K562 (cell line): ENCODE data around the gene TICAM1.

Experiments used
- CBFB ChIP-seq: sonication (generic); formaldehyde crosslinking; IDR thresholded peaks from 2 replicates; pipeline ENCODE4 v1.4.0; 2020; ENCODE audit warnings: mild to moderate bottlenecking, missing genetic modification reagents
- CCAR2 ChIP-seq: fragments of 200-400 bp; formaldehyde crosslinking; IDR thresholded peaks from 2 replicates; pipeline ENCODE4 v1.6.1; 2017; ENCODE audit warnings: mild to moderate bottlenecking, low read depth, low read length
- L3MBTL2 ChIP-seq: fragments of 450-650 bp; IDR thresholded peaks from 2 replicates; pipeline ENCODE4 v1.6.1; 2016; ENCODE audit warnings: mild to moderate bottlenecking, moderate library complexity
- POLR2AphosphoS2 ChIP-seq: IDR thresholded peaks from 2 replicates; pipeline ENCODE4 v1.6.1; 2012; ENCODE audit warnings: low read length, improper control_type of control experiment
- STAG1 ChIP-seq: sonication (generic); formaldehyde crosslinking; IDR thresholded peaks from 2 replicates; pipeline ENCODE4 v1.5.0; 2020; ENCODE audit warnings: missing genetic modification reagents, borderline replicate concordance
- TRIM28 ChIP-seq: fragments of 450-650 bp; IDR thresholded peaks from 2 replicates; pipeline ENCODE4 v1.6.1; 2017

- TF ChIP-seq POLR2AphosphoS2 (no peak), L3MBTL2 (no peak), TRIM28 (no peak), CBFB (CRISPR knock-in tag) (no peak), STAG1 (no peak), CCAR2 (no peak)
These were observed 30.4 kb downstream of the TICAM1 start for GRCh38 chr19:4801085-4801619.
